Cardiac fibroblast (primary cell): ENCODE measurements around the gene NARF.

ENCODE experiments used
- DNase-seq, 2 donors: peaks; one replicate each; pipeline versions ENCODE4 v3.0.0 to v3.0.0-alpha.2; 2010; ENCODE audit warnings: low read depth in 2 of 2
- H3K4me3 ChIP-seq, 2 donors: replicated peaks in 1 of 2; 1 replicate in 1 of 2; 2 replicates in 1 of 2; pipeline ENCODE4 v1.5.1; 2011; ENCODE audit warnings: low read depth in 2 of 2, low read length in 2 of 2, mild to moderate bottlenecking in 2 of 2, moderate library complexity in 1 of 2
- CTCF ChIP-seq: IDR thresholded peaks from one replicate; pipeline ENCODE4 v1.5.1; 2011; ENCODE audit warnings: low read depth, mild to moderate bottlenecking, low read length, inconsistent platforms

The NARF gene

DNA sequence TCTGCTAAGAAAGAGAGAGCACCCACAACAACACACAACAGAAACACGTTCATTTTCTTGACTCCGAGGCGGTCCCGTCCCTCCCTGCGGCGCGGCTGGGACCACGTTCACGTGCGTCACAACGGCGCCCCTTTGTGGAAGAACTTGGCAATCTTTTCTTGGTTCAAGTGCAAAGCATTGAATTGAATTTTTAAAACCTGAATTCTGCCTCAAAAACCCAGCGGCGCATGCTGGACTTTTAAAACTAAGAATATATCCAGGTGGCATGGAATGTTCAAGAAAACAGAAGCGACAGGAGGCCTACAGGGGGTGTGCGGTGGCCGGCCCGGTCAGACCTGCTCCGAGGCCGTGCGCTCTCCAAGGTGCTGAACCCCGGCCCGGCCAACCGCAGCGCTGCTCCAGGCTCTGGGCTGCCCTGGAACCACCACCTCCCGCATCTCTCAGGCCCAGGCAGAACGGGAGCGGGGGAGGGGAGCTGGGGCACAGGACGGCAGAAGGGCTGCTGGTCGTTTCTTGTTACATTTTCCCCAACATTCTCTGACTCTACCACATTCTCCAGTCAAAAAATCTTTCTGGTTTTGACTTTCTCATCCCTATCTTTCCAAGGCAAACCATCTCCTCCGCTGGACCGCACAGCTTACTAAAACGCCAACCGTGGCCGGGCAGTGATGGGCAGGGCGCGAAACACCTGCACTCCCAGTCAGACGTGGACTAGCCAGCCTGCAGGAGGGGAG is 43.8 kb upstream of the NARF start:
- TF ChIP-seq CTCF: peak; percentile 64

GRCh38 chr17:82415336-82415735 is 43.2 kb upstream of the NARF start:
- DNase-seq: no peak
- no peak overlapping the region for H3K4me3 ChIP-seq
- no peak for TF ChIP-seq CTCF

More for the DNA sequence above, 43.8 kb upstream of the NARF start:
- peak; percentile 76 to 81 for DNase-seq
- no peak overlapping the region for H3K4me3 ChIP-seq

GRCh38 chr17:82415786-82416185 is 42.8 kb upstream of the NARF start:
- no peak for TF ChIP-seq CTCF
- DNase-seq: no peak
- no peak overlapping the region for H3K4me3 ChIP-seq

DNA sequence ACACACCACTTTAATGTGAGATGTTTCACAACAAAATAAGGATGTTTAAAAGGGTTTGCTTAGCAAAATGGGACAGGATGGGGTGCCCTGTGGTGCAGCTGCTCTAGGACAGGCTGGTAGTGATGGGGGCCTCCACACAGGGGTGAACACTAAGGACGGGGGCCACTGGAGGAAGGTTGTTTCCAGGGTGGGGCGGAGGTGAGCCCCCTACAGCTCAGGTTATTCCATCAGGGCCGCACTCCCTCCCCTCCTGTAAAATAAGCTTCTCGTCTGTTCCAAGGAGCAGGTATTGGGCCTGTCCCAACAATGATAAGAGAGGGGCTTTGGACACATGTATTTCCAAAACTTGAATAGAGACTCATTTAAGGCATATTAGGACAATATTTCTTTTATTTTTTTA is 42.3 kb upstream of the NARF start:
- DNase-seq: no peak
- H3K4me3 ChIP-seq: no peak overlapping the region
- TF ChIP-seq CTCF: no peak

GRCh38 chr17:82416771-82417170 is 41.8 kb upstream of the NARF start:
- peak; percentile 21 for TF ChIP-seq CTCF
- no peak for DNase-seq
- no peak overlapping the region for H3K4me3 ChIP-seq

GRCh38 chr17:82418001-82418986 is 40.2 kb upstream of the NARF start, which contains the start of the genes HEXD and OGFOD3:
Gene HEXD (plus strand): TSS chr17:82418347. CDS start chr17:82419800, 1,453 bp downstream.
Gene OGFOD3 (minus strand): TSS chr17:82418586. CDS start chr17:82418485, 101 bp downstream.
- peak; percentile 71 to 81 for DNase-seq
- TF ChIP-seq CTCF: no peak
- H3K4me3 ChIP-seq: peak within 1 kb of the TSS; percentile 82
